Fibroblast of lung (primary cell): ENCODE measurements around the gene GNG3. TPM values are rescaled to one million over a fixed set of nuclear protein-coding genes. Genes with fewer than 3 reads are reported as not detected.

ENCODE experiments used
- DNase-seq, 2 donors: peaks; one replicate each; pipeline versions ENCODE4 v3.0.0 to v3.0.0-alpha.2; 2010; ENCODE audit warnings: low read depth in 2 of 2
- H2AFZ ChIP-seq: 2 replicates; pipeline ENCODE4 v1.5.1; 2012; ENCODE audit warnings: low read length, control low read depth, inconsistent platforms
- H3K27ac ChIP-seq: 2 replicates; pipeline ENCODE4 v1.5.1; 2011; ENCODE audit warnings: low read length, control low read depth; ENCODE audit not compliant: insufficient read depth
- H3K27me3 ChIP-seq: 2 replicates; pipeline ENCODE4 v1.5.1; 2011; ENCODE audit warnings: mild to moderate bottlenecking, low read length; ENCODE audit not compliant: control insufficient read depth, insufficient read depth
- H3K36me3 ChIP-seq: 2 replicates; pipeline ENCODE4 v1.5.1; 2011; ENCODE audit warnings: low read length; ENCODE audit not compliant: control insufficient read depth, insufficient read depth
- H3K4me1 ChIP-seq: 2 replicates; pipeline ENCODE4 v1.5.1; 2011; ENCODE audit warnings: low read length; ENCODE audit not compliant: control insufficient read depth, insufficient read depth; ENCODE audit errors: extremely low read depth
- H3K4me2 ChIP-seq: 2 replicates; pipeline ENCODE4 v1.5.1; 2011; ENCODE audit warnings: low read length, control low read depth; ENCODE audit not compliant: insufficient read depth; ENCODE audit errors: extremely low read depth
- H3K4me3 ChIP-seq, 4 experiments: fragments of 200-600 bp in 1 of 4; sonication (generic) in 1 of 4; replicated peaks in 1 of 4; 2 replicates each; pipeline ENCODE4 v1.5.1; 2011 to 2016; ENCODE audit warnings: low read length in 4 of 4, low read depth in 3 of 4, mild to moderate bottlenecking in 3 of 4, control low read depth in 2 of 4, inconsistent platforms in 1 of 4, mixed read lengths in 1 of 4; ENCODE audit not compliant: insufficient read depth in 1 of 4; ENCODE audit errors: control extremely low read depth in 1 of 4
- H3K79me2 ChIP-seq: 2 replicates; pipeline ENCODE4 v1.5.1; 2012; ENCODE audit warnings: mild to moderate bottlenecking, low read length, inconsistent platforms; ENCODE audit not compliant: control insufficient read depth, insufficient read depth
- H3K9ac ChIP-seq: 2 replicates; pipeline ENCODE4 v1.5.1; 2011; ENCODE audit warnings: mild to moderate bottlenecking, low read length, control low read depth; ENCODE audit not compliant: insufficient read depth
- H3K9me3 ChIP-seq: 2 replicates; pipeline ENCODE4 v1.5.1; 2012; ENCODE audit warnings: low read depth, low read length; ENCODE audit not compliant: control insufficient read depth, insufficient read depth
- H4K20me1 ChIP-seq: 2 replicates; pipeline ENCODE4 v1.5.1; 2011; ENCODE audit warnings: low read length; ENCODE audit not compliant: control insufficient read depth, insufficient read depth; ENCODE audit errors: extremely low read depth
- CTCF ChIP-seq, 2 donors: IDR thresholded peaks in 1 of 2; conservative IDR thresholded peaks in 1 of 2; 1 replicate in 1 of 2; 2 replicates in 1 of 2; pipeline ENCODE4 v1.5.1; 2011 to 2012; ENCODE audit warnings: low read length in 2 of 2, control low read depth in 1 of 2, inconsistent platforms in 1 of 2, low read depth in 1 of 2, mild to moderate bottlenecking in 1 of 2
- EZH2 ChIP-seq: IDR thresholded peaks from 2 replicates; pipeline ENCODE4 v1.5.1; 2012; ENCODE audit warnings: low read length, control low read depth, mild to moderate bottlenecking; ENCODE audit errors: missing control alignments
- polyA plus RNA-seq, 2 donors: library from polyadenylated mRNA; depleted of rRNA in 1 of 2; stranded (reverse) in 1 of 2; unstranded in 1 of 2; fragments of >200 nt; gene quantifications; 2 replicates each; pipeline ENCODE4 v1.2.1, GENCODE V29; 2011 to 2012; ENCODE audit warnings: missing spikeins in 1 of 2
- total RNA-seq: library from RNA; depleted of rRNA; stranded (reverse); fragments of >200 nt; gene quantifications from 2 replicates; pipeline ENCODE4 v1.2.1, GENCODE V29; 2014

The GNG3 gene
- total and polyA plus RNA-seq, 2 donors (not counting 1 experiment from before 2014, with no cell fraction given): not detected

GRCh38 chr11:62669420-62670161 lies 37.9 kb upstream of the GNG3 start:
- Histone ChIP-seq H3K9ac (no peak overlapping the region), H3K4me2 (no peak overlapping the region), H3K9me3 (no peaks in the 10 kb centered on the region), H3K79me2 (peaks cover 30% of the 10 kb centered on the region), H3K27me3 (no peaks in the 10 kb centered on the region), H3K36me3 (peaks cover 11% of the 10 kb centered on the region), H2AFZ (no peak overlapping the region), H3K4me1 (peaks cover 10% of the 10 kb centered on the region), H4K20me1 (no peaks in the 10 kb centered on the region), H3K4me3 (no peak overlapping the region), H3K27ac (no peak overlapping the region)
- no peak for DNase-seq
- TF ChIP-seq EZH2: no peak
- no peak for TF ChIP-seq CTCF (conservative IDR thresholded peaks at IDR 0.05 in 1 of 2, IDR thresholded peaks at IDR 0.05 in 1 of 2; ENCODE audit: low read depth in 1 of 2, low read length in 2 of 2)

- Histone ChIP-seq H3K4me3 (peak overlapping the region; percentile 51 to 92 (median 66)), H3K79me2 (peaks cover 18% of the 10 kb centered on the region), H3K9me3 (no peaks in the 10 kb centered on the region), H4K20me1 (no peaks in the 10 kb centered on the region), H3K27ac (peak overlapping the region; percentile 70), H3K4me1 (peaks cover 8% of the 10 kb centered on the region), H3K4me2 (peak overlapping the region; percentile 75), H3K27me3 (no peaks in the 10 kb centered on the region), H3K36me3 (peaks cover 10% of the 10 kb centered on the region), H3K9ac (peak overlapping the region; percentile 66), H2AFZ (peak overlapping the region; percentile 68)
- no peak for TF ChIP-seq CTCF (conservative IDR thresholded peaks at IDR 0.05 in 1 of 2, IDR thresholded peaks at IDR 0.05 in 1 of 2; ENCODE audit: low read depth in 1 of 2, low read length in 2 of 2)
- TF ChIP-seq EZH2: no peak
- DNase-seq: no peak
These were observed 36.3 kb upstream of the GNG3 start for GRCh38 chr11:62671236-62671607.

GRCh38 chr11:62671608-62672389 lies 35.7 kb upstream of the GNG3 start, which contains the start of the genes LBHD1 and UQCC3:
Gene LBHD1 (minus strand): TSS chr11:62672267. CDS start chr11:62670031, 2,236 bp downstream.
Gene UQCC3 (plus strand): TSS chr11:62671673. CDS start chr11:62671746, 73 bp downstream.
- Histone ChIP-seq H3K4me1 (peaks cover 2% of the 10 kb centered on the region), H4K20me1 (no peaks in the 10 kb centered on the region), H3K4me3 (peak within 1 kb of the TSS; percentile 51 to 92 (median 66)), H3K4me2 (peak within 1 kb of the TSS; percentile 88), H3K36me3 (peaks cover 9% of the 10 kb centered on the region), H3K27me3 (no peaks in the 10 kb centered on the region), H3K9ac (peak within 1 kb of the TSS; percentile 66), H3K79me2 (peaks cover 12% of the 10 kb centered on the region), H3K9me3 (no peaks in the 10 kb centered on the region), H2AFZ (peak within 1 kb of the TSS; percentile 68), H3K27ac (peak within 1 kb of the TSS; percentile 70)
- TF ChIP-seq EZH2 (no peak), CTCF (conservative IDR thresholded peaks at IDR 0.05 in 1 of 2, IDR thresholded peaks at IDR 0.05 in 1 of 2; ENCODE audit: low read depth in 1 of 2, low read length in 2 of 2) (no peak)
- peak; percentile 88 to 92 for DNase-seq
